GM15510 (cell line): ENCODE data around the gene CDKAL1.

ENCODE experiments used
- POLR2A ChIP-seq: IDR thresholded peaks from 3 replicates; pipeline ENCODE4 v1.6.1; 2011; ENCODE audit warnings: borderline replicate concordance; ENCODE audit not compliant: insufficient read length; ENCODE audit errors: extremely low read depth

Gene CDKAL1

GRCh38 chr6:20718705-20719653 is 184.7 kb downstream of the CDKAL1 start:
- no peak for TF ChIP-seq POLR2A

- TF ChIP-seq POLR2A = no peak
Observed at GRCh38 chr6:20719980-20720379, 185.7 kb downstream of the CDKAL1 start.

GRCh38 chr6:20722455-20722854 is 188.2 kb downstream of the CDKAL1 start:
- no peak for TF ChIP-seq POLR2A

- no peak for TF ChIP-seq POLR2A
Observed at GRCh38 chr6:20723236-20723635, 189.0 kb downstream of the CDKAL1 start.

- TF ChIP-seq POLR2A = no peak
Observed at GRCh38 chr6:20724443-20725190, 190.4 kb downstream of the CDKAL1 start.

GRCh38 chr6:20729086-20729485 is 194.8 kb downstream of the CDKAL1 start:
- TF ChIP-seq POLR2A = no peak

GRCh38 chr6:20732896-20733295 is 198.6 kb downstream of the CDKAL1 start:
- no peak for TF ChIP-seq POLR2A

GRCh38 chr6:20737912-20738311 is 203.7 kb downstream of the CDKAL1 start:
- no peak for TF ChIP-seq POLR2A

GRCh38 chr6:20740088-20740487 is 205.8 kb downstream of the CDKAL1 start:
- TF ChIP-seq POLR2A = no peak

- no peak for TF ChIP-seq POLR2A
Observed at GRCh38 chr6:20740727-20741126, 206.5 kb downstream of the CDKAL1 start.

GRCh38 chr6:20741490-20741889 is 207.2 kb downstream of the CDKAL1 start:
- TF ChIP-seq POLR2A = no peak

GRCh38 chr6:20744911-20745557 is 210.8 kb downstream of the CDKAL1 start:
- TF ChIP-seq POLR2A = no peak

- TF ChIP-seq POLR2A = no peak
Observed at GRCh38 chr6:20746024-20746423, 211.8 kb downstream of the CDKAL1 start.

GRCh38 chr6:20746805-20747558 is 212.7 kb downstream of the CDKAL1 start:
- no peak for TF ChIP-seq POLR2A
